ENCODE measurements around the gene ZNF273. TPM values are rescaled to one million over a fixed set of nuclear protein-coding genes. Genes with fewer than 3 reads are reported as not detected.

ZNF273 gene
- total RNA-seq, 4 donors from 2014 or later = 2.7 to 8.3 (median 3.4) TPM

DNA sequence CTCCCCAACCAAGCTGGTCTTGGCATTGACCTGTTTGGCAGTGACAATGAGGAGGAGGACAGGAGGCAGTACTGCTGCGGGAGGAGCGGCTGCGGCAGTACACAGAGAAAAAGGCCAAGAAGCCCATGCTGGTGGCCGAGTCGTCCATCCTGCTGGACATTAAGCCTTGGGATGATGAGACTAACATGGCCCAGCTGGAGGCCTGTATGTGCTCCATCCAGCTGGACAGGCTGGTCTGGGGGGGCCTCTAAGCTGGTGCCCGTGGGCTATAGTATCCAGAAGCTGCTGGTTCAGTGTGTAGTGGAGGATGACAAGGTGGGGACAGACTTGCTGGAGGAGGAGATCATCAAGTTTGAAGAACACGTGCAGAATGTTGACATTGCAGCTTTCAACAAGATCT lies 39.1 kb upstream of the ZNF273 start:
- DNase-seq (ENCODE audit: extremely low spot score) = no peak
- no peak overlapping the region for H3K27ac ChIP-seq (replicated peaks in 1 of 4)
- WGBS = 64% methylated on average over 7 of the region's 7 CpGs
- no peaks in the 10 kb centered on the region for H3K36me3 ChIP-seq
- no peaks in the 10 kb centered on the region for H3K4me1 ChIP-seq
- no peaks in the 10 kb centered on the region for H3K9me3 ChIP-seq
- no peaks in the 10 kb centered on the region for H3K27me3 ChIP-seq
- no peak overlapping the region for H3K4me3 ChIP-seq
- TF ChIP-seq, protein P1, sequence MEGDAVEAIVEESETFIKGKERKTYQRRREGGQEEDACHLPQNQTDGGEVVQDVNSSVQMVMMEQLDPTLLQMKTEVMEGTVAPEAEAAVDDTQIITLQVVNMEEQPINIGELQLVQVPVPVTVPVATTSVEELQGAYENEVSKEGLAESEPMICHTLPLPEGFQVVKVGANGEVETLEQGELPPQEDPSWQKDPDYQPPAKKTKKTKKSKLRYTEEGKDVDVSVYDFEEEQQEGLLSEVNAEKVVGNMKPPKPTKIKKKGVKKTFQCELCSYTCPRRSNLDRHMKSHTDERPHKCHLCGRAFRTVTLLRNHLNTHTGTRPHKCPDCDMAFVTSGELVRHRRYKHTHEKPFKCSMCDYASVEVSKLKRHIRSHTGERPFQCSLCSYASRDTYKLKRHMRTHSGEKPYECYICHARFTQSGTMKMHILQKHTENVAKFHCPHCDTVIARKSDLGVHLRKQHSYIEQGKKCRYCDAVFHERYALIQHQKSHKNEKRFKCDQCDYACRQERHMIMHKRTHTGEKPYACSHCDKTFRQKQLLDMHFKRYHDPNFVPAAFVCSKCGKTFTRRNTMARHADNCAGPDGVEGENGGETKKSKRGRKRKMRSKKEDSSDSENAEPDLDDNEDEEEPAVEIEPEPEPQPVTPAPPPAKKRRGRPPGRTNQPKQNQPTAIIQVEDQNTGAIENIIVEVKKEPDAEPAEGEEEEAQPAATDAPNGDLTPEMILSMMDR (IDR thresholded peaks at IDR 0.05) = no peak
- TF ChIP-seq EP300 (IDR thresholded peaks at IDR 0.05) (no peak), POLR2A (IDR thresholded peaks at IDR 0.05; ENCODE audit: low read depth) (no peak)
- intact Hi-C loops (cut with DNase I) = no loop called here

DNA sequence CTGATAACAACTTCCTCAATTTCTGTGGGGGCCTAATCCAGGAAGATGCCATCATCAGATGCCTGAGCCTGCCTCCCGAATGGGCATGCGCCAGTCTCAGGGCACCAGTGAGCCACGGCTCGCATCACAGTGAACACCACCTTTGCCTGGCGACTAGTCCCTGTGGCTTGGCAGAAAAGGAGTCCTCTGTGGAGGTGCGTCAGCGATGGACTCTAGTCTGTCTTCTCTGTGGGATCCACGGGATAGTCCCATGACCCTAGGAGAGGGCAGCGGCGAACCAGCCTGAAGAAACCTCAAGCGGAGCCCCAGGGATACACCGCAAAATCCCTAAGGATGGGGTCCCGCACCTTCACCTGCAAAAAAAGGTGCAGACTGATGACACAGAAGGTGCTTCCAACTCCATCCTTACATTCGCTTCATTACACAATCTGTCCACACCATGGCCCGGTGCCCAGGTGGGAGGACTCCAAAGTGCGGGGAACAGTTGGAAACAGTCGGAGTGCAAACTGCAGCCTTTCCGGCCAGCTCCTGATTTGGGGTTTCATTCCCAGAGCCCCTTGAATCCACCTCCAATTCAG lies 35.1 kb upstream of the ZNF273 start:
- no peaks in the 10 kb centered on the region for H3K36me3 ChIP-seq
- no peak overlapping the region for H3K27ac ChIP-seq (replicated peaks in 1 of 4)
- H3K27me3 ChIP-seq = peaks cover 0 to 7% (median 0%) of the 10 kb centered on the region in 4 donors
- H3K9me3 ChIP-seq = no peaks in the 10 kb centered on the region
- TF ChIP-seq POLR2AphosphoS5 (IDR thresholded peaks at IDR 0.05) (no peak), POLR2A (IDR thresholded peaks at IDR 0.05; ENCODE audit: low read depth) (no peak), EP300 (IDR thresholded peaks at IDR 0.05) (no peak)
- TF ChIP-seq, protein P1 (IDR thresholded peaks at IDR 0.05) = no peak
- 93% methylated on average over 17 of the region's 18 CpGs for WGBS
- intact Hi-C loops (cut with DNase I) = no loop called here
- peak; percentile 60 for DNase-seq (ENCODE audit: extremely low spot score)
- no peak overlapping the region for H3K4me3 ChIP-seq
- no peaks in the 10 kb centered on the region for H3K4me1 ChIP-seq

DNA sequence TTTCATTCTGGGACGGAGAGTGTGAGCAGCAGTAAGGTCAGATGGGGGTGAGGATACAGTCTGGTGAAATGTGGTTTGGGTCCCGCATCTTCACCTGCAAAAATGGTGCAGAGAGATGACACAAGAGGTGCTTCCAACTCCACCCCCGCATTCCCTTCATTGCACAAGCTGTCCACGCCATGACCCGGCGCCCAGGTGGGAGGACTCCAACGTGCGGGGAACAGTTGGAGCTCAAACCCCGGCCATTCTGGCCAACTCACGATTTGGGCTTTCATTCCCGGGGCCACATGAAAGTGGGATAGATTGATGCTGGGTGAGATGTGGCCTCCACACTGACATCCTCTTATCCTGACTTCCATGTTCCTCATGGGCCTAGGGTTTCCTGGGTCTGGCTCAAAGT lies 34.6 kb upstream of the ZNF273 start:
- Histone ChIP-seq H3K9me3 (no peaks in the 10 kb centered on the region), H3K27me3 (peaks cover 0 to 7% (median 0%) of the 10 kb centered on the region in 4 donors), H3K4me3 (no peak overlapping the region), H3K27ac (replicated peaks in 1 of 4) (no peak overlapping the region), H3K36me3 (no peaks in the 10 kb centered on the region), H3K4me1 (no peaks in the 10 kb centered on the region)
- 88% methylated on average over 11 of the region's 11 CpGs for WGBS
- TF ChIP-seq, protein P1 (IDR thresholded peaks at IDR 0.05) = no peak
- TF ChIP-seq EP300 (IDR thresholded peaks at IDR 0.05) = no peak
- intact Hi-C loops (cut with DNase I) = no loop called here
- no peak for DNase-seq (ENCODE audit: extremely low spot score)

DNA sequence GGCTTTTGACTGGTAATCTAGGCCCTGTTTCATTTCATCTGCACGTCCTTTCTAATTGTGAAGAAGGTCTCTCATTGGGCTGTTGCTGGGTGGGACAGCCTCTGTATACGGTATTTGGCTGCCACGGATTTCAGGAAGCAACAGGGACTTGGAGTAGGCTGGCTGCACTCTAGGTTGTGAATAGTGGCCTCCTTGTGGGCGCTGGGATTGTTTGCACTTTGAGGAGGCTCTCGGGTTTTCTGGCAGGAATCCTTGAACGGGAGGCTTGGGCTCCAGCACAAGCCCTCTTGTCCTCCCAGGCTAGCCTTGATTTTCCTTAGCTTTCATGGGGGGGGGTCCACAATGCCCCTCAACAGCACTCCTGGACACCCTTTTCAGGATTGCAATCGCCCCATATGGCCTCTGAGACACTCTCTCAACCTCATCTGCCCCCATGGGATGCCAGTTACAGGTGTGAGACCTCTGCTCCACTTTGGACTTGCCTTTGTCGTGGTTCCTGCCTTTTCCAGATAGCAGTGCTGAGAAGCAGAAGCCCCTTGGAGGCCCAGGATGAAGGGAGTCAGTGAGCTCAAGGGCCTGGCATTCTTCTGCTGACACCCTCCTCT lies 33.9 kb upstream of the ZNF273 start:
- WGBS = 63% methylated on average over 8 of the region's 8 CpGs

More for the DNA sequence above, 33.9 kb upstream of the ZNF273 start:
- no peak overlapping the region for H3K4me3 ChIP-seq
- DNase-seq (ENCODE audit: extremely low spot score) = no peak
- H3K4me1 ChIP-seq = no peaks in the 10 kb centered on the region
- no peak overlapping the region for H3K27ac ChIP-seq (replicated peaks in 1 of 4)
- no peaks in the 10 kb centered on the region for H3K9me3 ChIP-seq
- peaks cover 0 to 9% (median 0%) of the 10 kb centered on the region in 4 donors for H3K27me3 ChIP-seq
- intact Hi-C loops (cut with DNase I) = no loop called here
- TF ChIP-seq, protein P1 (IDR thresholded peaks at IDR 0.05) = no peak
- no peak for TF ChIP-seq POLR2AphosphoS5 (IDR thresholded peaks at IDR 0.05)
- TF ChIP-seq POLR2A (IDR thresholded peaks at IDR 0.05; ENCODE audit: low read depth) = no peak
- no peak for TF ChIP-seq EP300 (IDR thresholded peaks at IDR 0.05)
- H3K36me3 ChIP-seq = no peaks in the 10 kb centered on the region
